Lung (tissue), 12 donors: Measurements from ENCODE around the gene FXR1. TPM values are rescaled to one million over a fixed set of nuclear protein-coding genes. Genes with fewer than 3 reads are reported as not detected.
A peak's percentile ranks its signal among the peaks of the same experiment; 100 is the strongest.

Source experiments
- ATAC-seq: fragments of 200-7000 bp; cut with Tn5 transposase; one replicate; pipeline ENCODE4 v1.9.1; 2020; ENCODE audit warnings: moderate number of reproducible peaks; ENCODE audit not compliant: insufficient read depth, low FRiP score
- DNase-seq, 3 donors: peaks; one replicate each; pipeline ENCODE4 v3.0.0-alpha.2; 2013 to 2017
- H3K27ac ChIP-seq, 2 donors: one replicate each; pipeline ENCODE4 v1.5.1; 2013; ENCODE audit warnings: mild to moderate bottlenecking in 2 of 2, moderate library complexity in 2 of 2, control low read depth in 1 of 2, inconsistent platforms in 1 of 2, low read depth in 1 of 2, low read length in 1 of 2
- H3K27me3 ChIP-seq, 3 donors: one replicate each; pipeline ENCODE4 v1.5.1; 2013; ENCODE audit warnings: low read length in 2 of 3; ENCODE audit not compliant: control insufficient read depth in 3 of 3, insufficient read depth in 3 of 3
- H3K36me3 ChIP-seq, 4 donors: one replicate each; pipeline ENCODE4 v1.5.1; 2013; ENCODE audit warnings: low read length in 4 of 4, mild to moderate bottlenecking in 1 of 4, moderate library complexity in 1 of 4; ENCODE audit not compliant: control insufficient read depth in 4 of 4, insufficient read depth in 4 of 4
- H3K4me1 ChIP-seq, 5 donors: one replicate each; pipeline ENCODE4 v1.5.1; 2013; ENCODE audit warnings: low read length in 5 of 5, mild to moderate bottlenecking in 2 of 5, moderate library complexity in 1 of 5; ENCODE audit not compliant: control insufficient read depth in 5 of 5, insufficient read depth in 5 of 5
- H3K4me3 ChIP-seq: one replicate; pipeline ENCODE4 v1.5.1; 2013; ENCODE audit warnings: mild to moderate bottlenecking, control low read depth, moderate library complexity
- H3K9ac ChIP-seq, 2 donors: one replicate each; pipeline ENCODE4 v1.5.1; 2013; ENCODE audit warnings: low read length in 2 of 2, control low read depth in 1 of 2; ENCODE audit not compliant: insufficient read depth in 1 of 2
- H3K9me3 ChIP-seq, 4 donors: one replicate each; pipeline ENCODE4 v1.5.1; 2013; ENCODE audit warnings: low read length in 3 of 4, mild to moderate bottlenecking in 1 of 4, moderate library complexity in 1 of 4; ENCODE audit not compliant: control insufficient read depth in 4 of 4, insufficient read depth in 3 of 4
- WGBS, 2 donors: extraction: QIAGEN DNeasy Blood & Tissue Kit; methylation state at CpG; one replicate each; pipeline ENCODE4 v1.1.7; 2013; 5-methylcytosine and 5-hydroxymethylcytosine counted together
- polyA plus RNA-seq, 2 donors: library from polyadenylated mRNA; stranded (reverse); fragments of 200-250 nt; gene quantifications; one replicate each; pipeline ENCODE4 v1.2.1, GENCODE V29; 2013
- total RNA-seq, 2 donors: library from RNA; depleted of rRNA in 1 of 2; stranded (reverse); fragments of >200 nt in 1 of 2; gene quantifications; one replicate each; pipeline ENCODE4 v1.2.1, GENCODE V29; 2014 to 2021
- TF ChIP-seq, protein P1 (sequence below): IDR thresholded peaks from 2 replicates; pipeline ENCODE4 v1.5.1; 2012; ENCODE audit warnings: mild to moderate bottlenecking; ENCODE audit errors: control extremely low read depth, extremely low read depth
- donor health status: control.
- donor health status: control.
- donor health status: Bipolar disorder and iron deficiency.
- donor health status: healthy.
- donor health status: DM: yes; HTN: yes; CAD: no.

Gene FXR1
- total and polyA plus RNA-seq, 4 donors, result 45.7 to 315 (median 63.3) TPM

DNA sequence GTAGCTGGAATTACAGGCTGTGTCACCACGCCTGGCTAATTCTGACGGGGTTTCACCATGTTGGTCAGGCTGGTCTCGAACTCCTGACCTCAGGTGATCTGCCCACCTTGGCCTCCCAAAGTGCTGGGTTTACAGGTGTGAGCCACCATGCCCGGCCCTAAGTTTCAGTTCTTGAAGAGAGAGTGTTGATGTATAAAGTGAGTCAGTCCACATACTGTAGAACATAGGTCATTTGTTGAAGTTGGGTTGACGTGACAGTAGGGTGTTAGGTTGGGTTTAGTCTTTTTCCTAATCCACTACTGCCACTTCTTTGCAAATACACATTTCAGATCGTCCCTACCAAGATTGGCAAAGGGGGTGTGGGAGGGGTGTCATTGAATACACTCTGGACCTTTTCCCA is 61.8 kb downstream of the FXR1 start:
- 93 to 96% methylated on average over 6 of the region's 6 CpGs for WGBS, 2 donors
- TF ChIP-seq, protein P1, sequence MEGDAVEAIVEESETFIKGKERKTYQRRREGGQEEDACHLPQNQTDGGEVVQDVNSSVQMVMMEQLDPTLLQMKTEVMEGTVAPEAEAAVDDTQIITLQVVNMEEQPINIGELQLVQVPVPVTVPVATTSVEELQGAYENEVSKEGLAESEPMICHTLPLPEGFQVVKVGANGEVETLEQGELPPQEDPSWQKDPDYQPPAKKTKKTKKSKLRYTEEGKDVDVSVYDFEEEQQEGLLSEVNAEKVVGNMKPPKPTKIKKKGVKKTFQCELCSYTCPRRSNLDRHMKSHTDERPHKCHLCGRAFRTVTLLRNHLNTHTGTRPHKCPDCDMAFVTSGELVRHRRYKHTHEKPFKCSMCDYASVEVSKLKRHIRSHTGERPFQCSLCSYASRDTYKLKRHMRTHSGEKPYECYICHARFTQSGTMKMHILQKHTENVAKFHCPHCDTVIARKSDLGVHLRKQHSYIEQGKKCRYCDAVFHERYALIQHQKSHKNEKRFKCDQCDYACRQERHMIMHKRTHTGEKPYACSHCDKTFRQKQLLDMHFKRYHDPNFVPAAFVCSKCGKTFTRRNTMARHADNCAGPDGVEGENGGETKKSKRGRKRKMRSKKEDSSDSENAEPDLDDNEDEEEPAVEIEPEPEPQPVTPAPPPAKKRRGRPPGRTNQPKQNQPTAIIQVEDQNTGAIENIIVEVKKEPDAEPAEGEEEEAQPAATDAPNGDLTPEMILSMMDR, result no peak
- peaks cover 12 to 42% (median 21%) of the 10 kb centered on the region in 4 donors for H3K36me3 ChIP-seq

DNA sequence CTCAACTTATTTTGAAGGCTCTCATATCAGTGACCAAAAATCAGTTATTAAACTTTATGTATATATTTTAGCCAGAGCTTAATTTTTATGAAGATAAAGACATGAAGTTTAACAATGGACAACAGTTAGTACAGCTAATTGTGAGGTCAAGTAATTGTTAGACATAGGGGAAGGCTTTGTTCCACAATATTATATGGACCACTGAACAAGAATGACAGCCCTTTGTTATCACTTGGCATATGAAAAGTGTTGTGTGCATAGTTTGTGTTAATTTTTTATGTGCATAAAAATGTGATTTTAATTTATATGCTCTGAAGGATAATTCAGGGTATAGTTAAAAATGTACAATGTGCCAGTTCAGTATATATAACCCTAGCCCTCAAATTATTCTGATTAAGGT is 65.0 kb downstream of the FXR1 start:
- no peak for ATAC-seq
- Histone ChIP-seq H3K4me3 (no peak overlapping the region), H3K27ac (no peak overlapping the region), H3K9me3 (no peaks in the 10 kb centered on the region), H3K36me3 (peaks cover 5 to 27% (median 10%) of the 10 kb centered on the region in 4 donors), H3K27me3 (no peaks in the 10 kb centered on the region), H3K9ac (no peak overlapping the region), H3K4me1 (peaks cover 0 to 3% (median 0%) of the 10 kb centered on the region in 5 donors)
- TF ChIP-seq, protein P1, result no peak
- DNase-seq, result no peak

More for the DNA sequence above, 61.8 kb downstream of the FXR1 start:
- ATAC-seq (no peak), DNase-seq (no peak)
- Histone ChIP-seq H3K9ac (no peak overlapping the region), H3K4me1 (peaks cover 0 to 3% (median 0%) of the 10 kb centered on the region in 5 donors), H3K27me3 (no peaks in the 10 kb centered on the region), H3K9me3 (no peaks in the 10 kb centered on the region), H3K27ac (no peak overlapping the region), H3K4me3 (no peak overlapping the region)

DNA sequence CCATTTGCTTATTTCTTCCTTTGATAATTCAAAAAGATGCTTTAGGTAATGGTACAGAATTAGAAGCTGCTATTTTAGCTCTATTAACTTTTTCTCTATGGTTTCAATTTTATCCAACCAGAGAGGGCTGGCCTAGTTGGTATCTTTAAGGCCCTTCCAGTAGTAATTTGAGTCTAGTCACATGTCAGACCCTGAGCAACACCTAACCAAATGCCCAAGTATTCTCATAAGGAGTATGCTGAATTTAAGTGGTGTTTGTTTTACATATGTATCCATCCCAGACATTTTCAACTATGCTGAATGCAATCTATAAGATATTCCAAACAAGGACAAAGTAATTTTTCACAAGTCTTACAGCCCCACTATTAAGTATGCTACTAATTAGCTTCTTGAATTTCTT is 67.5 kb downstream of the FXR1 start:
- DNase-seq (no peak), ATAC-seq (no peak)
- Histone ChIP-seq H3K9me3 (no peaks in the 10 kb centered on the region), H3K4me1 (peaks cover 0 to 3% (median 0%) of the 10 kb centered on the region in 5 donors), H3K4me3 (no peak overlapping the region), H3K27ac (peak overlapping the region in 1 of 2 donors; percentile 21), H3K36me3 (peaks cover 1 to 30% (median 6%) of the 10 kb centered on the region in 4 donors), H3K27me3 (no peaks in the 10 kb centered on the region), H3K9ac (no peak overlapping the region)
- TF ChIP-seq, protein P1, result no peak

DNA sequence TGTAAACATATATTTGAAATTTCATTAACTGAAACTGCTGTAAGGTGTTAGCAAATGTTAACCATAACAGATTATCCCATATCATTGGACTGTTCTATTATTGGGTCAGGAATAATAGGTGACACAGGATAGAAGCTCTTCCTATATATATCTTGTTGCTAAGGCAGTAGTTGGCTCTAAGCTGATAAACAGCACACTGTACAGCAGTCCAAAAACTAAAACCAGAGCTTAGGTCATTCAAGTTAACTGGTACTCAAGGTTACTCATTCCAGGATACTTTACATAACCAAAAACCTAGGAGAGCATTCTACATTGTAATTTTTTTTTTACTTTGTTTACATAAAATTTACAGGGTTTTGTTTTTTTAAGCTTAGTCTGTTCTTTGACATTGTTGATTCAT is 68.1 kb downstream of the FXR1 start:
- Histone ChIP-seq H3K9me3 (no peaks in the 10 kb centered on the region), H3K36me3 (peaks cover 1 to 32% (median 6%) of the 10 kb centered on the region in 4 donors), H3K27ac (no peak overlapping the region), H3K4me3 (no peak overlapping the region), H3K9ac (no peak overlapping the region), H3K4me1 (peaks cover 0 to 3% (median 0%) of the 10 kb centered on the region in 5 donors), H3K27me3 (no peaks in the 10 kb centered on the region)
- no peak for ATAC-seq
- no peak for DNase-seq
- TF ChIP-seq, protein P1, result no peak
